Spinal cord (tissue), 10 donors: ENCODE measurements around the gene WBP4. TPM values are rescaled to one million over a fixed set of nuclear protein-coding genes. Genes with fewer than 3 reads are reported as not detected.
"Not testable (repeated sequence)": the region's sequence is repeated elsewhere in the genome, so short reads cannot be mapped to it uniquely, and the experiment has no call there.

ENCODE experiments used
- DNase-seq, 6 donors: peaks; one replicate each; pipeline versions ENCODE4 v3.0.0 to v3.0.0-alpha.2; 2013 to 2015; ENCODE audit warnings: low spot score in 6 of 6, low read depth in 4 of 6
- H3K27ac ChIP-seq: one replicate; pipeline ENCODE4 v1.5.1; 2013; ENCODE audit warnings: low read depth, low read length, control low read depth
- H3K27me3 ChIP-seq: one replicate; pipeline ENCODE4 v1.6.1; 2013; ENCODE audit warnings: low read length; ENCODE audit not compliant: control insufficient read depth, insufficient read depth
- H3K36me3 ChIP-seq: one replicate; pipeline ENCODE4 v1.6.1; 2013; ENCODE audit warnings: low read length; ENCODE audit not compliant: control insufficient read depth, insufficient read depth
- H3K4me1 ChIP-seq: one replicate; pipeline ENCODE4 v1.6.1; 2013; ENCODE audit warnings: low read length; ENCODE audit not compliant: control insufficient read depth, insufficient read depth
- H3K4me3 ChIP-seq: one replicate; pipeline ENCODE4 v1.5.1; 2013; ENCODE audit warnings: low read depth, low read length, control low read depth
- H3K9me3 ChIP-seq: one replicate; pipeline ENCODE4 v1.6.1; 2013; ENCODE audit warnings: low read length; ENCODE audit not compliant: control insufficient read depth, insufficient read depth
- WGBS: methylation state at CpG from one replicate; pipeline ENCODE4 v1.1.5; 2013; ENCODE audit warnings: missing lambda C conversion rate; ENCODE audit not compliant: insufficient coverage; 5-methylcytosine and 5-hydroxymethylcytosine counted together
- polyA plus RNA-seq, 2 donors: library from polyadenylated mRNA; unstranded; fragments of 120-200 nt; gene quantifications; one replicate each; pipeline ENCODE4 v1.2.1, GENCODE V29; 2013; ENCODE audit not compliant: insufficient read length in 2 of 2
- total RNA-seq, 2 donors: library from RNA; depleted of rRNA in 1 of 2; stranded (reverse); fragments of 120-200 nt in 1 of 2; fragments of >200 nt in 1 of 2; gene quantifications; one replicate each; pipeline versions ENCODE4 v1.2.3 to v1.2.4, GENCODE V29; 2013 to 2014
- donor health status: healthy.

The WBP4 gene
- total and polyA plus RNA-seq, 4 donors, result 15.4 to 24.1 (median 17.9) TPM

DNA sequence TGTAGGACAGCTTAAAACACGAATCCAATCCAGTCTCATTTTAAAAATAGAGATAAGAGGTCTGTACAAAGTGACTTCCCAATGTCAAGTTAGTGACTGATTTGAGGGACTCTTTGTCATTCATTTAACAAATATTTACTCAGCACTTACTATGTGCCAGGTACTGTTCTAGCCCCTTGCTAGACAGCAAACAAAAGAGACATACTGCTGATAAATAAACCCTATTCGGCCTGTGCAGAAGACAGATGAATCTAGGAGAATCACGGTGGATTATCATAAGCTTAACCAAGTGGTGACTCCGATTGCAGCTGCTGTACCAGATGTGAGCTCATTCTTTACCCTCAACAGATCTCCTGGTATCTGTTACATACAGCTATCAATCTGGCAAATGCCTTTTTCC, 35.8 kb upstream of the WBP4 start:
- no peaks in the 10 kb centered on the region for H3K4me1 ChIP-seq
- DNase-seq, result no peak
- no peak overlapping the region for H3K27ac ChIP-seq
- 64% methylated on average over 3 of the region's 4 CpGs for WGBS
- no peaks in the 10 kb centered on the region for H3K27me3 ChIP-seq
- H3K4me3 ChIP-seq, result no peak overlapping the region
- no peaks in the 10 kb centered on the region for H3K9me3 ChIP-seq
- H3K36me3 ChIP-seq, result no peaks in the 10 kb centered on the region

DNA sequence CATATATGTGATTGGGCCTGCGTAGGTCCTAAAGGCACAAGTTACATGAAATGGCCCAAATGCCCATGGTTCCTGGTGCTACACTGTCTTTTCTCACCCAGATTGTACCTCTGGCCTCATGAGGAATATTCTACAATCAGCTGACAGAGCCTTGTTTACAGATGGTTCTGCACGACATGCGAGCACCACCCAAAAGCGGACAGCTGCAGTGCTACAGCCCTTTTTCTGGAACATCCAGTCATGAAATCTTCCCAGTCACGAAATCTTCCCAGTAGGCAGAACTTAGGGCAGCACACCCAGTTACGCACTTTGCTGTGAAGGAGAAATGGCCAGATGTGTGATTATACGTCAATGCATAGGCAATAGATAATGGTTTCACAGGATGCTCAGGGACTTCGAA, 34.5 kb upstream of the WBP4 start:
- Histone ChIP-seq H3K4me3 (no peak overlapping the region), H3K27me3 (no peaks in the 10 kb centered on the region), H3K27ac (no peak overlapping the region), H3K4me1 (no peaks in the 10 kb centered on the region), H3K9me3 (no peaks in the 10 kb centered on the region), H3K36me3 (no peaks in the 10 kb centered on the region)
- 97% methylated on average over 8 of the region's 8 CpGs for WGBS
- no peak for DNase-seq

DNA sequence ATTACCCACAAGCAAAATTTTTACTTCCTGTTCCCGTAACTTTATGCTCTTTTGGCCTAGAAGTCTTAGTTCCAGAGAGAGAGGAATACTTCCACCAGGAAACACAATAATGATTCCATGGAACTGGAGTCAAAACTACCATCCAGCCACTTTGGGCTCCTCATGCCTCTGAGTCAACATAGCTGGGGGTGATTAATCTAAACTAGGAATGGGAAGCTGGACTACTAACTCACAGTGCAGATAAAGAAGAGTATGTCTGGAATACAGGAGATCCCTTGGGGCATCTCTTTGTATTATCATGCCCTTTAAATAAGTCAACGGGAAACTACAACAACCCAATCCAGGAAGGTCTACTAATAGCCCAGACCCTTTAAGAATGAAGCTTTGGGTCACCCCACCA, 33.3 kb upstream of the WBP4 start:
- H3K9me3 ChIP-seq, result no peaks in the 10 kb centered on the region
- no CpG with 5 or more reads among the region's 2 CpGs for WGBS
- no peaks in the 10 kb centered on the region for H3K36me3 ChIP-seq
- no peak overlapping the region for H3K4me3 ChIP-seq
- no peak for DNase-seq
- no peaks in the 10 kb centered on the region for H3K27me3 ChIP-seq
- no peaks in the 10 kb centered on the region for H3K4me1 ChIP-seq
- H3K27ac ChIP-seq, result no peak overlapping the region

DNA sequence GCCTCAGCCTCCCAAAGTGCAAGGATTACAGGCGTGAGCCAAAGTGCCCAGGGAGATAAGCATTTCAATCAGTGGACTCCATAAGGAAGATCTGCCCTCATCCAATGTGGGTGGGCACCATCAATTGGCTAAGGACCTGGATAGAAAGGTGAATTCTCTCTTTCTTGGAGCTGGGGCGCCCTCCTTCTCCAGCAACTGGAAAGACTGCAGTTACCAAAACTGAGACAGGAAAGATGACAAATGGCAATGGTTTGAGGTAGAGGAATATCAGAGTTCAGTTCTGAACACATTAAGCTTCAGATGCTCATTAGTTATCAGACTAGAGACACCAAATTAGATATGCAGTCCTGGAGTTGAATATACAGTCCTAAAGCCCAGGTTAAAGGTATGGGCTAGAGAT, 31.7 kb upstream of the WBP4 start:
- Histone ChIP-seq H3K27ac (no peak overlapping the region), H3K9me3 (no peaks in the 10 kb centered on the region), H3K27me3 (no peaks in the 10 kb centered on the region), H3K4me1 (no peaks in the 10 kb centered on the region), H3K4me3 (no peak overlapping the region), H3K36me3 (no peaks in the 10 kb centered on the region)
- 100% methylated on average over 1 of the region's 2 CpGs for WGBS
- no peak for DNase-seq

DNA sequence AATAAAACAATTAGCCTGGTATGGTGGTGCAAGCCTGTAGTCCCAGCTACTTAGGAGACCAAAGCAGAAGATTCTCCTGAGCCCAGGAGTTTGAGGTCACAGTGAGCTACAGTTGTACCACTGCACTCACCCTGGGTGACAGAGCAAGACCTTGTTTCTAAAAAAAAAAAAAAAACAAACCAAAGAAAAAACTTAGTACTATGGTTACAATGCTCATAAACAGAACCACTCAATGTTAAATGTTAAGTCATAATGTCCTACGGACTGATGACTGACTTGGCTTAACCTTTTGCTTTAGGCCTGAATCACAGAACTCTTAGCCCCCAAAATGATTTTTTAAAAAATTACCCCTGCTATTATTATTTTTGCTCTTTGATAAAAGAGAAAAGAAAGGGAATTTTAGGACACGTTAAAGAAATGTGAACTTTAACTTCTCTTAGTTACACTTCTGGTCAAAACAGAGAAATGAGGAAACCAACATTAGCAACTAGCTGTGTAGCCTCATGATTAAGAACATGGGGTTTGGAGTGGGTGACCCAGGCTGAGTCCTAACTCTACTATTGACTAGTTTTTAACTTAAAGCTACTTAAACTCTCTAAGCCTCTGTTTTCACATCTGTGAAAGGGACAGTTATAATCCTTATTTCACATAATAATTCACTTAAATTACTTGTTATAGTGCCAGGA, 28.5 kb upstream of the WBP4 start:
- no peak overlapping the region for H3K4me3 ChIP-seq
- no peaks in the 10 kb centered on the region for H3K9me3 ChIP-seq
- H3K27ac ChIP-seq, result no peak overlapping the region
- no peaks in the 10 kb centered on the region for H3K4me1 ChIP-seq
- H3K27me3 ChIP-seq, result no peaks in the 10 kb centered on the region
- DNase-seq, result no peak
- WGBS, result no CpG with 5 or more reads among the region's 2 CpGs
- H3K36me3 ChIP-seq, result no peaks in the 10 kb centered on the region

DNA sequence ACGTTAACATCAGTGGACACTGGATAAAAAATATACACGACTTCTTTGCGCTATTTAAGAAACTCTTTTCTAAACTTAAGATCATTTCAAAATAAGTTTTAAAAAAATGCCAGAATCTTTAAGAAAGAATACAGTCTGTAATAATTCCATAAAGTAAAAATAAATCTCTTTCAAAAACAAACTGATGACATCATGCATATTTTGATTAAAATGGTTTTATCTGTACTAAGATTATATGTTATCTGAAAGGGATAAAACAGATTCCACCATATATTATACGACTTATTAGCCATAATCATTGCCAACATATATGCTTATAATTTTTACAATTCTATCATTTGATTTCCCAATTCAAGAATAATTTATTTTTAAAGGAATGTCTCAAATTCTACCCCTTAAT, 26.9 kb upstream of the WBP4 start:
- H3K27ac ChIP-seq, result no peak overlapping the region
- H3K4me3 ChIP-seq, result no peak overlapping the region
- WGBS, result no CpG with 5 or more reads among the region's 4 CpGs
- no peaks in the 10 kb centered on the region for H3K36me3 ChIP-seq
- no peaks in the 10 kb centered on the region for H3K27me3 ChIP-seq
- DNase-seq, result no peak
- H3K4me1 ChIP-seq, result no peaks in the 10 kb centered on the region
- no peaks in the 10 kb centered on the region for H3K9me3 ChIP-seq

DNA sequence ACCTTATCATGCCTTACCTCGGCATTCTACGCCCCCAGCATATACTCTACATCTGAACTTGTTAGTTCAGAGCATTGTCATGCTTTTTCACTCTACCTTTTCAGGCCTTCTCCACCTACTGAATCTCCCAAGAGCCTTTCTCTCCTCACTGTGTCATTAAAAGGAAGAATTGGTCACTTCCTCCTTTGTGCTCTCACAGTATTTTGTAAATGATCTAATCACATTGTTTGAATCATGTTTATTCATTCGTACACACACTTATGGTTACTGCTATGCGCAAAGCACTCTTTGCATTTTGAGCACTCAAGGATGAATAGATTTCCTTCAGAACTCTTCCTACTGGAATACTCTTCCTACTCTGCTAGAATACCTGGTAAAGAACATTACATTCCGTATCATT, 26.4 kb upstream of the WBP4 start:
- 95% methylated on average over 2 of the region's 5 CpGs for WGBS

DNA sequence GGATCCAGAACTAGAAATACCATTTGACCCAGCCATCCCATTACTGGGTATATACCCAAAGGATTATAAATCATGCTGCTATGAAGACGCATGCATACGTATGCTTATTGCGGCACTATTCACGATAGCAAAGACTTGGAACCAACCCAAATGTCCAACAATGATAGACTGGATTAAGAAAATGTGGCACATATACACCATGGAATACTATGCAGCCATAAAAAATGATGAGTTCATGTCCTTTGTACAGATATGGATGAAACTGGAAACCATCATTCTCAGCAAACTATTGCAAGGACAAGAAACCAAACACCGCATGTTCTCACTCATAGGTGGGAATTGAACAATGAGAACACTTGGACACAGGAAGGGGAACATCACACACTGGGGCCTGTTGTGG, 24.8 kb upstream of the WBP4 start:
- not testable (repeated sequence) for H3K9me3 ChIP-seq, H3K27me3 ChIP-seq, H3K4me1 ChIP-seq, H3K27ac ChIP-seq, DNase-seq, H3K36me3 ChIP-seq, H3K4me3 ChIP-seq
- WGBS, result no CpG with 5 or more reads among the region's 5 CpGs

More for the DNA sequence above, 26.4 kb upstream of the WBP4 start:
- DNase-seq, result no peak
- H3K27ac ChIP-seq, result no peak overlapping the region
- no peak overlapping the region for H3K4me3 ChIP-seq
- no peaks in the 10 kb centered on the region for H3K36me3 ChIP-seq
- H3K4me1 ChIP-seq, result no peaks in the 10 kb centered on the region
- no peaks in the 10 kb centered on the region for H3K9me3 ChIP-seq
- no peaks in the 10 kb centered on the region for H3K27me3 ChIP-seq

DNA sequence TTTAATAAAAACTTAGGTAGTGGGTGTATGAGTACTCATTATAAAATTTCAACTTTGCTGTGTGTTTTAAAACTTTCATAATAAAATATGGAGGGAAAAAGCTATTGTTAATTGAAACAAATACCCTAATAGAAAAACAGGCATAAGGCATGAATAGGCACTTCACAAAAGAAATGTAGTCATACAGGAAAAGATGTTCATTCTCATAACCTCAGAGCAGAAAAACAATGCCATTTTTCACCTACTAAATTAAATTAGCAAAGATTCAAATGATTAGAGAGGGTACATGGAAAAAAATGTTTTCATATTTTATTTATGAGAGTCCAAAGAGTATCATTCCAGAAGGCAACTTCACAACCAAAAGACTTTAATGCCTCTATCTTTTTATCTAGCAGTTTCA, 21.6 kb upstream of the WBP4 start:
- Histone ChIP-seq H3K4me1 (no peaks in the 10 kb centered on the region), H3K27ac (no peak overlapping the region), H3K27me3 (no peaks in the 10 kb centered on the region), H3K9me3 (no peaks in the 10 kb centered on the region), H3K4me3 (no peak overlapping the region), H3K36me3 (no peaks in the 10 kb centered on the region)
- no peak for DNase-seq

DNA sequence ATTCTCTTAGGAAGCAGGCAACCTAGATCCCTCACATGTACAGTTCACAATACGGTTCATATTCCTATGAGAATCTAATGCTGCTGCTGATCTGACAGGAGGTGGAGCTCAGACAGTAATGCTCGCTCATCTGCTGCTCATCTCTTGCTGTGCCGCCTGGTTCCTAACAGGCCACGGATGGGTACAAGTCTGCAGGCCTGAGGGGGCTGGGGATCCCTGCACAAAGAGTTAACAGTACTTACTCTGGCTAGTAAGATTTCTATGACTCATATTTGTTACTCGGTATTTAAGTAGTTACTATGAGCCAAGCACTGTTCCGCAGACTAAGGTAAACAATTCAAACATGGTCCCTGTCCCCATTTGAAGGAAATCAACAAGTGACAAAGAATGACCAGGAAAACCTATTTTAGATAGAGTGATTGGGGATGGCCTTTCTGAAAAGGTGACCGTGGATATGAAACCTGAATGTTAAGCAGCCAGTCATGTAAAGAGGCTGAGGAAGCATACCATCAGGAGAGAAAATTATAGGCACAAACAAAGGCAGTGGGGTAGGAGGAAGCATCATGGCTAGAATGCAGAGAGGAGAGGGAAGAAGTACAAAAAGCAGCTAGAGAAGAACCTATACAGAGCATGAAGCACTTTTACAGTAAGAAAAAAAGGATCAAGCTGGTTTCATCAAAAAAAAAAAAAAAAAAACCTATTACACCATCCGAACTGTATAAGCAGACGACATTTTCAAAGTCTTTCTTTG, 20.6 kb upstream of the WBP4 start:
- no peaks in the 10 kb centered on the region for H3K36me3 ChIP-seq
- no peak overlapping the region for H3K4me3 ChIP-seq
- H3K4me1 ChIP-seq, result no peaks in the 10 kb centered on the region
- H3K27ac ChIP-seq, result no peak overlapping the region
- WGBS, result 95% methylated on average over 5 of the region's 9 CpGs
- no peaks in the 10 kb centered on the region for H3K27me3 ChIP-seq
- H3K9me3 ChIP-seq, result no peaks in the 10 kb centered on the region
- no peak for DNase-seq
